PFSK-1 (cell line): ENCODE results near the gene BTG2.

ENCODE experiments used
- FOXP2 ChIP-seq: optimal IDR thresholded peaks from 2 replicates; pipeline ENCODE3; 2011; ENCODE audit warnings: borderline replicate concordance, control low read depth, inconsistent platforms; ENCODE audit not compliant: insufficient read depth; ENCODE audit errors: extremely low read length, extremely low read depth
- POLR2AphosphoS5 ChIP-seq: IDR thresholded peaks from 2 replicates; pipeline ENCODE4 v1.6.1; 2012; ENCODE audit warnings: low read depth, mild to moderate bottlenecking, control low read depth, low read length, moderate library complexity
- SIN3A ChIP-seq: IDR thresholded peaks from 2 replicates; pipeline ENCODE4 v1.6.1; 2012; ENCODE audit warnings: mild to moderate bottlenecking, low read length, moderate library complexity, borderline replicate concordance; ENCODE audit not compliant: insufficient read depth
- TAF1 ChIP-seq: IDR thresholded peaks from 2 replicates; pipeline ENCODE4 v1.6.1; 2012; ENCODE audit warnings: low read length, control low read depth, borderline replicate concordance; ENCODE audit not compliant: insufficient read depth
- TF ChIP-seq, protein P1 (sequence below), 2 experiments: IDR thresholded peaks; 2 replicates each; pipeline versions ENCODE4 v1.6.1 to v1.8.0; 2011 to 2012; ENCODE audit warnings: low read depth in 2 of 2, low read length in 2 of 2, control low read depth in 1 of 2, inconsistent platforms in 1 of 2, mild to moderate bottlenecking in 1 of 2, moderate library complexity in 1 of 2; ENCODE audit not compliant: insufficient read depth in 1 of 2

- no peak for TF ChIP-seq POLR2AphosphoS5
- TF ChIP-seq TAF1: no peak
- TF ChIP-seq FOXP2: no peak
- TF ChIP-seq, protein P1, sequence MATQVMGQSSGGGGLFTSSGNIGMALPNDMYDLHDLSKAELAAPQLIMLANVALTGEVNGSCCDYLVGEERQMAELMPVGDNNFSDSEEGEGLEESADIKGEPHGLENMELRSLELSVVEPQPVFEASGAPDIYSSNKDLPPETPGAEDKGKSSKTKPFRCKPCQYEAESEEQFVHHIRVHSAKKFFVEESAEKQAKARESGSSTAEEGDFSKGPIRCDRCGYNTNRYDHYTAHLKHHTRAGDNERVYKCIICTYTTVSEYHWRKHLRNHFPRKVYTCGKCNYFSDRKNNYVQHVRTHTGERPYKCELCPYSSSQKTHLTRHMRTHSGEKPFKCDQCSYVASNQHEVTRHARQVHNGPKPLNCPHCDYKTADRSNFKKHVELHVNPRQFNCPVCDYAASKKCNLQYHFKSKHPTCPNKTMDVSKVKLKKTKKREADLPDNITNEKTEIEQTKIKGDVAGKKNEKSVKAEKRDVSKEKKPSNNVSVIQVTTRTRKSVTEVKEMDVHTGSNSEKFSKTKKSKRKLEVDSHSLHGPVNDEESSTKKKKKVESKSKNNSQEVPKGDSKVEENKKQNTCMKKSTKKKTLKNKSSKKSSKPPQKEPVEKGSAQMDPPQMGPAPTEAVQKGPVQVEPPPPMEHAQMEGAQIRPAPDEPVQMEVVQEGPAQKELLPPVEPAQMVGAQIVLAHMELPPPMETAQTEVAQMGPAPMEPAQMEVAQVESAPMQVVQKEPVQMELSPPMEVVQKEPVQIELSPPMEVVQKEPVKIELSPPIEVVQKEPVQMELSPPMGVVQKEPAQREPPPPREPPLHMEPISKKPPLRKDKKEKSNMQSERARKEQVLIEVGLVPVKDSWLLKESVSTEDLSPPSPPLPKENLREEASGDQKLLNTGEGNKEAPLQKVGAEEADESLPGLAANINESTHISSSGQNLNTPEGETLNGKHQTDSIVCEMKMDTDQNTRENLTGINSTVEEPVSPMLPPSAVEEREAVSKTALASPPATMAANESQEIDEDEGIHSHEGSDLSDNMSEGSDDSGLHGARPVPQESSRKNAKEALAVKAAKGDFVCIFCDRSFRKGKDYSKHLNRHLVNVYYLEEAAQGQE (IDR thresholded peaks at IDR 0.05; ENCODE audit: insufficient read depth in 1 of 2, low read depth in 2 of 2, low read length in 2 of 2): no peak
- TF ChIP-seq SIN3A: no peak
Observed at GRCh38 chr1:203272633-203273205, 32.6 kb upstream of the BTG2 start.
